SK-N-SH (cell line): ENCODE results near the gene GFY.

ENCODE experiments used
- EP300 ChIP-seq, 2 experiments: IDR thresholded peaks; 2 replicates each; pipeline versions ENCODE4 v1.4.0 to v1.6.1; 2012; ENCODE audit warnings: borderline replicate concordance in 1 of 2, low read depth in 1 of 2, low read length in 1 of 2
- SMC3 ChIP-seq: IDR thresholded peaks from 2 replicates; pipeline ENCODE4 v1.6.1; 2012; ENCODE audit warnings: low read depth, low read length, improper control_type of control experiment
- TEAD4 ChIP-seq: IDR thresholded peaks from 2 replicates; pipeline ENCODE4 v1.4.0; 2012; ENCODE audit warnings: mild to moderate bottlenecking, borderline replicate concordance; ENCODE audit not compliant: insufficient read depth
- YY1 ChIP-seq: IDR thresholded peaks from 2 replicates; pipeline ENCODE4 v1.4.0; 2012; ENCODE audit warnings: low read depth, mild to moderate bottlenecking
- TF ChIP-seq, protein P1 (sequence below): IDR thresholded peaks from 2 replicates; pipeline ENCODE4 v1.4.0; 2012; ENCODE audit warnings: low read depth, borderline replicate concordance
- TF ChIP-seq, protein P2 (sequence below): IDR thresholded peaks from 2 replicates; pipeline ENCODE4 v1.4.0; 2012; ENCODE audit warnings: low read depth
- TF ChIP-seq, protein P3 (sequence below): IDR thresholded peaks from 2 replicates; pipeline ENCODE4 v1.6.1; 2012; ENCODE audit warnings: mild to moderate bottlenecking, low read depth, low read length, moderate library complexity

- TF ChIP-seq SMC3 (no peak), EP300 (IDR thresholded peaks at IDR 0.05; ENCODE audit: borderline replicate concordance in 1 of 2, low read depth in 1 of 2, low read length in 1 of 2) (no peak), TEAD4 (no peak), YY1 (no peak)
- TF ChIP-seq, protein P1, sequence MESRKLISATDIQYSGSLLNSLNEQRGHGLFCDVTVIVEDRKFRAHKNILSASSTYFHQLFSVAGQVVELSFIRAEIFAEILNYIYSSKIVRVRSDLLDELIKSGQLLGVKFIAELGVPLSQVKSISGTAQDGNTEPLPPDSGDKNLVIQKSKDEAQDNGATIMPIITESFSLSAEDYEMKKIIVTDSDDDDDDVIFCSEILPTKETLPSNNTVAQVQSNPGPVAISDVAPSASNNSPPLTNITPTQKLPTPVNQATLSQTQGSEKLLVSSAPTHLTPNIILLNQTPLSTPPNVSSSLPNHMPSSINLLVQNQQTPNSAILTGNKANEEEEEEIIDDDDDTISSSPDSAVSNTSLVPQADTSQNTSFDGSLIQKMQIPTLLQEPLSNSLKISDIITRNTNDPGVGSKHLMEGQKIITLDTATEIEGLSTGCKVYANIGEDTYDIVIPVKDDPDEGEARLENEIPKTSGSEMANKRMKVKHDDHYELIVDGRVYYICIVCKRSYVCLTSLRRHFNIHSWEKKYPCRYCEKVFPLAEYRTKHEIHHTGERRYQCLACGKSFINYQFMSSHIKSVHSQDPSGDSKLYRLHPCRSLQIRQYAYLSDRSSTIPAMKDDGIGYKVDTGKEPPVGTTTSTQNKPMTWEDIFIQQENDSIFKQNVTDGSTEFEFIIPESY = no peak
- TF ChIP-seq, protein P2, sequence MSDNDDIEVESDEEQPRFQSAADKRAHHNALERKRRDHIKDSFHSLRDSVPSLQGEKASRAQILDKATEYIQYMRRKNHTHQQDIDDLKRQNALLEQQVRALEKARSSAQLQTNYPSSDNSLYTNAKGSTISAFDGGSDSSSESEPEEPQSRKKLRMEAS = no peak
- TF ChIP-seq, protein P3, sequence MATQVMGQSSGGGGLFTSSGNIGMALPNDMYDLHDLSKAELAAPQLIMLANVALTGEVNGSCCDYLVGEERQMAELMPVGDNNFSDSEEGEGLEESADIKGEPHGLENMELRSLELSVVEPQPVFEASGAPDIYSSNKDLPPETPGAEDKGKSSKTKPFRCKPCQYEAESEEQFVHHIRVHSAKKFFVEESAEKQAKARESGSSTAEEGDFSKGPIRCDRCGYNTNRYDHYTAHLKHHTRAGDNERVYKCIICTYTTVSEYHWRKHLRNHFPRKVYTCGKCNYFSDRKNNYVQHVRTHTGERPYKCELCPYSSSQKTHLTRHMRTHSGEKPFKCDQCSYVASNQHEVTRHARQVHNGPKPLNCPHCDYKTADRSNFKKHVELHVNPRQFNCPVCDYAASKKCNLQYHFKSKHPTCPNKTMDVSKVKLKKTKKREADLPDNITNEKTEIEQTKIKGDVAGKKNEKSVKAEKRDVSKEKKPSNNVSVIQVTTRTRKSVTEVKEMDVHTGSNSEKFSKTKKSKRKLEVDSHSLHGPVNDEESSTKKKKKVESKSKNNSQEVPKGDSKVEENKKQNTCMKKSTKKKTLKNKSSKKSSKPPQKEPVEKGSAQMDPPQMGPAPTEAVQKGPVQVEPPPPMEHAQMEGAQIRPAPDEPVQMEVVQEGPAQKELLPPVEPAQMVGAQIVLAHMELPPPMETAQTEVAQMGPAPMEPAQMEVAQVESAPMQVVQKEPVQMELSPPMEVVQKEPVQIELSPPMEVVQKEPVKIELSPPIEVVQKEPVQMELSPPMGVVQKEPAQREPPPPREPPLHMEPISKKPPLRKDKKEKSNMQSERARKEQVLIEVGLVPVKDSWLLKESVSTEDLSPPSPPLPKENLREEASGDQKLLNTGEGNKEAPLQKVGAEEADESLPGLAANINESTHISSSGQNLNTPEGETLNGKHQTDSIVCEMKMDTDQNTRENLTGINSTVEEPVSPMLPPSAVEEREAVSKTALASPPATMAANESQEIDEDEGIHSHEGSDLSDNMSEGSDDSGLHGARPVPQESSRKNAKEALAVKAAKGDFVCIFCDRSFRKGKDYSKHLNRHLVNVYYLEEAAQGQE = no peak
These were observed 5.0 kb downstream of the GFY start for GRCh38 chr19:49430172-49430677.
